ENCODE measurements around the gene HMG20A. TPM values are rescaled to one million over a fixed set of nuclear protein-coding genes. Genes with fewer than 3 reads are reported as not detected.

HMG20A gene
- polyA plus RNA-seq, 1 experiment: 31.0 TPM

DNA sequence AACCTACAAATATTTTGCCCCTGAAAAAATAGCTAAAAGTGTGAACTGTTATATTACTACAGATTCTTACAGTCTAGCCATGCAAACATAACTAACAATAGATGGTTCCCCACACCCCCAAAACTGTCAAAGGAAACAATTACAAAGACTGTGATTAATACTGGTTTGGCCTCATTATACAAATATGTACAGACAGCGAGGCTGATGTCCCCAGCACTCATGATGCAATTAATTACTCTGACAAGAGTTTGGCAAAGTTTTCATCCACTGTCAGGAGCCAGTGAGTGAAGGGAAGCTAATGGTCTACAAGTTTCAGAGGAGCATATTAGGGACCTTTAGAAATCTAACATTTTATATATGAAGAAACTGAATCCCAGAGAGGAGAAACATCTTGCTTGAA, 61.0 kb downstream of the HMG20A start:
- Histone ChIP-seq H3K27me3 (ENCODE audit: control insufficient read depth, insufficient read depth, low read length) (no peaks in the 10 kb centered on the region), H3K4me3 (ENCODE audit: low read depth, low read length) (no peak overlapping the region), H3K36me3 (ENCODE audit: control insufficient read depth, insufficient read depth, low read length) (peaks cover 2% of the 10 kb centered on the region)
- no peak for TF ChIP-seq CTCF (IDR thresholded peaks at IDR 0.05; ENCODE audit: insufficient read depth, low read depth, low read length)
- CTCF ChIA-PET: interaction anchor here (1.0 to 2.8 kb wide), 2 partner anchors 15 to 357 kb away, joined by 3 to 18 read pairs; no protein-coding TSS in a partner anchor
- no peak for DNase-seq (ENCODE audit: low read depth)
- POLR2A ChIA-PET: interaction anchor here (1.0 kb wide), 1 partner anchor 24 kb away, joined by 3 read pairs; no protein-coding TSS in a partner anchor

- POLR2A ChIA-PET: interaction anchor here (0.6 to 1.0 kb wide), 4 partner anchors 25 to 574 kb away, joined by 3 to 5 read pairs (median 3); no protein-coding TSS in a partner anchor
- Histone ChIP-seq H3K4me3 (ENCODE audit: low read depth, low read length) (no peak overlapping the region), H3K27me3 (ENCODE audit: control insufficient read depth, insufficient read depth, low read length) (no peaks in the 10 kb centered on the region), H3K36me3 (ENCODE audit: control insufficient read depth, insufficient read depth, low read length) (peaks cover 2% of the 10 kb centered on the region)
- CTCF ChIA-PET: interaction anchor here (0.7 to 2.8 kb wide), 4 partner anchors 9 to 519 kb away, joined by 3 to 18 read pairs (median 4); no protein-coding TSS in a partner anchor
- no peak for TF ChIP-seq CTCF (IDR thresholded peaks at IDR 0.05; ENCODE audit: insufficient read depth, low read depth, low read length)
- DNase-seq (ENCODE audit: low read depth): peak; percentile 57
Observed at GRCh38 chr15:77482570-77482969, 61.9 kb downstream of the HMG20A start.

DNA sequence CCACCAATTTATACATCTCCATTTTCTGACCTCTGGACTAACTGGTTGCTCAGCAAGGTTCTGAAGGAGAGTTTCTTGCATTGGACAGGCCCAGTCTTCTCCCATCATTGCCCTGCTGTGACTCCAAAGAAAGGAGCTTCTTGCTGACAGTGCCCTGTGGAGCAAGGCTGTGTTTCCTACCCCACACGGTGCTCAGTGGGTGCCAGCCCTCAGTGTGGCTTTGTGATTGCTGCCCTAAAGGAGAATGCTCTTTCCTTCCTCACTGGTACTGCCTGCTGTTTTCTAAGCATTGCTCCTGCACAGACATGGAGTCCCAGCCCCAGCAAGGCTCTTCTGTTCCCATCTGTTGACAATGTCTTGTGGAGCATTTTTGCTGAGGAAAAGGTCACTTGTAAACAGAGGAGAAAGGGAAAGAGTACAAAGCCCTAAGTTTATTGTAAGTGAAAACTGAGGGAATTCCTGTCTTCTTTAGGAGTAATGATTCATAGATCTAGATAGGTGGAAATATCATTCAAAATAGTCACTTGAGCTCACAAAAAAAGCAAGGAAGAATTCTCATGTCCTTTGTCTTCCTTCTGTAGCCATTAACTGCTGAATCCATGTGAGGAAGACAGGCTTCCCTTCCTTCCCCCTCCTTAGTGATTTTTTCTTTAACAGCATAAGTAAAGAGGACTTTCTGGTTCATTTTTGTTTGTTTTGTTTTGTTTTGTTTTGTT, 62.9 kb downstream of the HMG20A start:
- TF ChIP-seq CTCF (IDR thresholded peaks at IDR 0.05; ENCODE audit: insufficient read depth, low read depth, low read length): no peak
- Histone ChIP-seq H3K4me3 (ENCODE audit: low read depth, low read length) (no peak overlapping the region), H3K27me3 (ENCODE audit: control insufficient read depth, insufficient read depth, low read length) (no peaks in the 10 kb centered on the region), H3K36me3 (ENCODE audit: control insufficient read depth, insufficient read depth, low read length) (no peaks in the 10 kb centered on the region)
- ChIA-PET POLR2A (no interaction called here), CTCF (interaction anchor here (1.0 to 2.8 kb wide), 5 partner anchors 8 to 339 kb away, joined by 3 to 18 read pairs (median 5); no protein-coding TSS in a partner anchor)
- no peak for DNase-seq (ENCODE audit: low read depth)

- Histone ChIP-seq H3K4me3 (ENCODE audit: low read depth, low read length) (no peak overlapping the region), H3K27me3 (ENCODE audit: control insufficient read depth, insufficient read depth, low read length) (no peaks in the 10 kb centered on the region), H3K36me3 (ENCODE audit: control insufficient read depth, insufficient read depth, low read length) (no peaks in the 10 kb centered on the region)
- TF ChIP-seq CTCF (IDR thresholded peaks at IDR 0.05; ENCODE audit: insufficient read depth, low read depth, low read length): no peak
- ChIA-PET POLR2A (no interaction called here), CTCF (interaction anchor here (0.9 to 1.4 kb wide), 2 partner anchors 12 to 58 kb away, joined by 3 to 6 read pairs; no protein-coding TSS in a partner anchor)
- DNase-seq (ENCODE audit: low read depth): no peak
Observed at GRCh38 chr15:77484994-77485393, 64.3 kb downstream of the HMG20A start.

DNA sequence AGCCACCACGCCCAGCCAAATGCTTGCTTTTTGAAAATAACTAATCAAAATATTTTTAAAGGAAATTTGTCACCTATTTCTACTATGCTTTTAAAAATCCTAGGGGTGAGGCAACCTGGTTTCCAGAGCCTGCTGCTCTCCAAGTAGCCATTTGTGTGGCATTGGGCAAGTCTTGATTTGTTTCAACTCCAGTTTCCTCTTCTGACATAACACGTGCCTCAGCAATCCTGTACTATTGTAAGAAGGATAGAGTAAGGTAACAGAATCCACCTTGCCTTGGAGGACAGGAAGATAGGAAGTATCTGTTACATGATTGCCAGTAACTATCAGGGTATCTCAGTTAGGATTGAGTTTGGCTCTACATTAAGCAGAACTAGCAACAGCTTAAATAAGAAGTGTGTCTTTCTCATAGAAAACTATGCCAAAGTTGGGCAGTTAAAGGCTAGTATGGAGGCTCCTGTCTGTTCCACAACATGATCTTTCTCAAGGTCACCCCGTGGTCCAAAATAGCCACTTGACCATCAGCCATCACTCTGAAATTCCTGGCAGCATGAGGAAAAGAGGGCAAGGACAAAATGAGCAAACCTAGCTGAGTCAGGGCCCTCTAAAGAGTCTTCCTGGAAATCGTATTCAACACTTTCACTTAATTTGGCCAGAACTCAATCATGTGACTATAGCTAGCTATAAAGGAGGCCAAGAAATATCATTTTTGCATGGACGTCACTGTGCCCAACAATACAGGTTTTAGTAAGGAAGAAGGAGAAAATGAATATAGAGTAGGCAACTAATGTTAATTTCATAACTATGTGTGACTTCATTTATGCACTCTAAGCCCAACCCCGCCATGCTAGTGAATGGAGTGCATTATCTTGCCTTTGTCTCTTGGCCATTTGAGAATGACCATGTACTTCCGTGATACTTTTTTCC, 66.1 kb downstream of the HMG20A start:
- no peak for TF ChIP-seq CTCF (IDR thresholded peaks at IDR 0.05; ENCODE audit: insufficient read depth, low read depth, low read length)
- no peaks in the 10 kb centered on the region for H3K27me3 ChIP-seq (ENCODE audit: control insufficient read depth, insufficient read depth, low read length)
- no peaks in the 10 kb centered on the region for H3K36me3 ChIP-seq (ENCODE audit: control insufficient read depth, insufficient read depth, low read length)
- DNase-seq (ENCODE audit: low read depth): no peak
- H3K4me3 ChIP-seq (ENCODE audit: low read depth, low read length): no peak overlapping the region
- ChIA-PET CTCF (no interaction called here), POLR2A (no interaction called here)
